Activated T-helper 2 cell treated with anti-CD3 and anti-CD28 coated beads, Interferon-gamma antibody, Interleukin-2, Interleukin-4, amounts not matched to agents 10 μg/mL and 5 μg/mL and 100 μg/mL, durations not matched to agents 14 hours and 24 hours and 36 hours (primary cell): Measurements from ENCODE around the gene AGAP9. TPM values are rescaled to one million over a fixed set of nuclear protein-coding genes. Genes with fewer than 3 reads are reported as not detected.
"Not testable (repeated sequence)": the region's sequence is repeated elsewhere in the genome, so short reads cannot be mapped to it uniquely, and the experiment has no call there.

Source experiments
- DNase-seq: peaks from one replicate; pipeline ENCODE4 v3.0.0; 2021; ENCODE audit warnings: low spot score
- H3K27ac Mint-ChIP-seq: one replicate; pipeline ENCODE4 v1.8.0; 2021; ENCODE audit warnings: mixed read lengths
- H3K27me3 Mint-ChIP-seq: one replicate; pipeline ENCODE4 v1.8.0; 2021; ENCODE audit warnings: low read depth, mixed read lengths
- H3K36me3 Mint-ChIP-seq: one replicate; pipeline ENCODE4 v1.8.0; 2021; ENCODE audit warnings: low read depth, mixed read lengths
- H3K4me1 Mint-ChIP-seq: one replicate; pipeline ENCODE4 v1.8.0; 2021; ENCODE audit warnings: low read depth, mixed read lengths
- H3K4me3 Mint-ChIP-seq: one replicate; pipeline ENCODE4 v1.8.0; 2021; ENCODE audit warnings: low read depth, mild to moderate bottlenecking, moderate library complexity, mixed read lengths
- H3K9me3 Mint-ChIP-seq: one replicate; pipeline ENCODE4 v1.8.0; 2021; ENCODE audit warnings: mixed read lengths
- intact Hi-C: fragments of 100-400 bp; cut with micrococcal nuclease; formaldehyde crosslinking; loops from one replicate; pipeline ENCODE4 v1.15.1; 2023
- total RNA-seq: library from RNA; stranded (reverse); gene quantifications from 2 replicates; pipeline ENCODE4 v1.2.3, GENCODE V29; 2022

Gene AGAP9
- total RNA-seq, 1 donor from 2014 or later = 33.9 TPM

- H3K27ac Mint-ChIP-seq, H3K9me3 Mint-ChIP-seq, H3K4me3 Mint-ChIP-seq, H3K27me3 Mint-ChIP-seq, H3K36me3 Mint-ChIP-seq, H3K4me1 Mint-ChIP-seq, DNase-seq, intact Hi-C loops: not testable (repeated sequence)
These were observed 42.2 kb downstream of the AGAP9 start for GRCh38 chr10:47481182-47481766.

GRCh38 chr10:47480133-47480532, 43.3 kb downstream of the AGAP9 start:
- DNase-seq, H3K36me3 Mint-ChIP-seq, H3K4me1 Mint-ChIP-seq, H3K27me3 Mint-ChIP-seq, H3K9me3 Mint-ChIP-seq, H3K4me3 Mint-ChIP-seq, intact Hi-C loops, H3K27ac Mint-ChIP-seq: not testable (repeated sequence)

GRCh38 chr10:47478114-47478513, 45.3 kb downstream of the AGAP9 start:
- not testable (repeated sequence) for DNase-seq, H3K4me3 Mint-ChIP-seq, H3K36me3 Mint-ChIP-seq

GRCh38 chr10:47477078-47477477, 46.4 kb downstream of the AGAP9 start:
- H3K4me3 Mint-ChIP-seq, intact Hi-C loops, H3K9me3 Mint-ChIP-seq, H3K4me1 Mint-ChIP-seq, H3K27me3 Mint-ChIP-seq, H3K36me3 Mint-ChIP-seq, DNase-seq, H3K27ac Mint-ChIP-seq: not testable (repeated sequence)

More at GRCh38 chr10:47478114-47478513, 45.3 kb downstream of the AGAP9 start:
- intact Hi-C loops, H3K27me3 Mint-ChIP-seq, H3K9me3 Mint-ChIP-seq, H3K27ac Mint-ChIP-seq, H3K4me1 Mint-ChIP-seq: not testable (repeated sequence)

- intact Hi-C loops = not testable (repeated sequence)
These were observed 48.3 kb downstream of the AGAP9 start for GRCh38 chr10:47475101-47475500.

GRCh38 chr10:47473516-47473915, 49.9 kb downstream of the AGAP9 start:
- H3K4me1 Mint-ChIP-seq, H3K27me3 Mint-ChIP-seq, DNase-seq, H3K4me3 Mint-ChIP-seq, H3K9me3 Mint-ChIP-seq, intact Hi-C loops, H3K36me3 Mint-ChIP-seq, H3K27ac Mint-ChIP-seq: not testable (repeated sequence)

More at GRCh38 chr10:47475101-47475500, 48.3 kb downstream of the AGAP9 start:
- H3K27me3 Mint-ChIP-seq, H3K4me1 Mint-ChIP-seq, DNase-seq, H3K27ac Mint-ChIP-seq, H3K9me3 Mint-ChIP-seq, H3K4me3 Mint-ChIP-seq, H3K36me3 Mint-ChIP-seq: not testable (repeated sequence)

- H3K4me3 Mint-ChIP-seq, H3K27ac Mint-ChIP-seq, H3K9me3 Mint-ChIP-seq, H3K27me3 Mint-ChIP-seq, H3K36me3 Mint-ChIP-seq, DNase-seq, intact Hi-C loops, H3K4me1 Mint-ChIP-seq: not testable (repeated sequence)
These were observed 50.8 kb downstream of the AGAP9 start for GRCh38 chr10:47472647-47473046.

GRCh38 chr10:47472072-47472471, 51.4 kb downstream of the AGAP9 start:
- DNase-seq, H3K9me3 Mint-ChIP-seq, intact Hi-C loops: not testable (repeated sequence)

GRCh38 chr10:47468731-47469528, 54.5 kb downstream of the AGAP9 start:
- intact Hi-C loops, H3K4me3 Mint-ChIP-seq, H3K4me1 Mint-ChIP-seq, H3K36me3 Mint-ChIP-seq, DNase-seq, H3K27ac Mint-ChIP-seq, H3K27me3 Mint-ChIP-seq, H3K9me3 Mint-ChIP-seq: not testable (repeated sequence)

More at GRCh38 chr10:47472072-47472471, 51.4 kb downstream of the AGAP9 start:
- not testable (repeated sequence) for H3K4me1 Mint-ChIP-seq, H3K27ac Mint-ChIP-seq, H3K27me3 Mint-ChIP-seq, H3K4me3 Mint-ChIP-seq, H3K36me3 Mint-ChIP-seq

- intact Hi-C loops, H3K27ac Mint-ChIP-seq: not testable (repeated sequence)
These were observed 55.5 kb downstream of the AGAP9 start for GRCh38 chr10:47467957-47468356.

GRCh38 chr10:47467458-47467857, 56.0 kb downstream of the AGAP9 start:
- H3K36me3 Mint-ChIP-seq, intact Hi-C loops, H3K9me3 Mint-ChIP-seq, H3K27me3 Mint-ChIP-seq, H3K4me3 Mint-ChIP-seq, DNase-seq, H3K4me1 Mint-ChIP-seq, H3K27ac Mint-ChIP-seq: not testable (repeated sequence)

More at GRCh38 chr10:47467957-47468356, 55.5 kb downstream of the AGAP9 start:
- H3K27me3 Mint-ChIP-seq, H3K36me3 Mint-ChIP-seq, H3K4me3 Mint-ChIP-seq, H3K4me1 Mint-ChIP-seq, DNase-seq, H3K9me3 Mint-ChIP-seq: not testable (repeated sequence)

GRCh38 chr10:47465216-47465917, 58.1 kb downstream of the AGAP9 start:
- DNase-seq, H3K36me3 Mint-ChIP-seq, H3K9me3 Mint-ChIP-seq, H3K27me3 Mint-ChIP-seq, intact Hi-C loops, H3K27ac Mint-ChIP-seq, H3K4me1 Mint-ChIP-seq, H3K4me3 Mint-ChIP-seq: not testable (repeated sequence)
